ENCODE measurements around the gene COL19A1.

Gene COL19A1

GRCh38 chr6:70198785-70199184, 332.4 kb downstream of the COL19A1 start:
- no peak for DNase-seq
- intact Hi-C loops (cut with DNase I), result no loop called here

DNA sequence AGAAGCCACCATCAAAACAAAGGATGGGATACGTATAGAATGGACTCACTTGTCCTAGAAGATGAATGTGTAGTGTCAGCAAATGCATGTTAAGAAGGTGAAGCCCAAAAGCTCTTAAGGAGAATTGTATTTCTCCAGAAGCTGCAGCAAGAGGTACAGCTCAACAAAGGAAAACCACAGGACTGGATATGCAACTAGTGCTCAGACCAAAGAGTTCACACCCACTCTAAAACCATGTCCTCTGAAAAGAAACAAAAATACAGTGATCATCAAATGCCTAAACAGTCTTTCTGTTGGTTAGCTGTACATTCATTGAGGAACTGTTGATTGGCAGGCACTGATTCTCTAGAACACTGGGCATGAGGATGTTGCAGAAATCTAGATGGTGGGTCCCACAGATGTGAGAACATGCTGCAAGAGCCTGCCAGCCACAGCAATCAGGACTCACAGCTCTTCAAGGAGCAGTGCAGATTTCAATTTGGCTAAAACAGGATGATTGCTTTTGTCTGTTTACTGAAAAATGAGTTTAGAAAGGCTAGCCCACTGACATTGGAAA, 342.0 kb downstream of the COL19A1 start:
- intact Hi-C loops (cut with DNase I), result no loop called here
- DNase-seq, result no peak

GRCh38 chr6:70210462-70210861, 344.1 kb downstream of the COL19A1 start:
- intact Hi-C loops (cut with DNase I), result no loop called here
- DNase-seq, result no peak

DNA sequence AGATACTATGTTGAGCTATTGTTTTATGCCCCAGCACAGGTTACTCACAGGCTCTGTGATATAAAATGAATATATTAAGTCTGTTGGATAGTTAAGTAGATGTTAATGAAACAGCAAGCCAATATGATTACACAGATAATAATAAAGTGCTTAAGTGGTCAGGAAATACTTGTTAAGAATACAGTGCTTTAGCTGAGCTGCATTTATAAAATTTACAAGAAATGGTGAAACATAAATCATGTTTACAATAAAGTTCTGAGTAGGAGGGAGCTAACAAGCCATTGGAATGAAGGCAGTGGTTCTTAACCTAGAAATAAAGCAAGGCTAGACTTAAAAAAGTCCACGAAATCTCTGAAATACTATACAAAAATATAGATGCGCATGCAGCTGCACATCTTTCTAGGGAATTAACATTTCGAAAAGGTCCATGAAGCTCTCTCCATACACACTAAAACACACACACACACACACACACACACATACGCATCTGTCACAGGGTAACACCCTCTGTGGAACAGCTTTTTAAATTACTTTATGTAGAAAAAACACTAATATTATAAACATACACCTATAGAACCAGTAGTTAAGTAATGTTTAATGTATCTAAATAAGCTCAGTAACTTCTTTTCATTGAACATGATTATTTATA, 349.2 kb downstream of the COL19A1 start:
- no peak for DNase-seq
- intact Hi-C loops (cut with DNase I), result no loop called here

GRCh38 chr6:70216767-70217166, 350.4 kb downstream of the COL19A1 start:
- intact Hi-C loops (cut with DNase I), result no loop called here
- no peak for DNase-seq

DNA sequence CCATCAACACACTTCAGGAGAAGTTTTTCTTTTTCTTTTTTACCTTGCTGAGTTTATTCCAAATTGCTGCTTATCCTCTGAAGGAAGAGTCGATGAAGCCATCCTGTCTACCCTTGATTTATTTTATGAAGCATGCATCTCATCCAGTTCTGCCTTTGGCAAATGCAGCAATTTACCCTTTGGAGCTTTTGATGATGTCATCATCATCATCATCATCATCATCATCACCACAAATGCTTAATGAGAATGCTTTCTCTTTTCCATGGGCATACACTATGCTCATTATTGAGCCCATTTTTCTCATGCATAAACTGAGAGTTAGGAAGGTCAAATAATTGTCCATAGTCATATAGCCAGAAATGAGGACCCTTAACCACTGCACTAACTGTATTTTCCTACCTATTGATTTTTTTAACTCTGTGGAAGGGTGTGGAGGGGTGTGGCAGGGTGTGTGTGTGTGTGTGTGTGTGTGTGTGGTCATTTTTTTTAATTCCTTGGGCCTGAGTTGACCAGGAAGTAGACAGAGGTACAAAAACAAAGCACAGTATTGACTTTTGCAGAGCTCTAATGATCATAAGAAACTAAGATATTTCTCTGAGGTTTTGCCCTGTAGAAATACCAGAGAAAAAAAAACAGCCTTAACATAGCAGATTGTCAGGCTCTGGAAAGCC, 353.7 kb downstream of the COL19A1 start:
- intact Hi-C loops (cut with DNase I), result loop anchor here (5.0 kb wide), 1 partner anchor 82 kb away; the partner anchor contains the start of gene COL9A1
- no peak for DNase-seq

- DNase-seq, result peak in 1 of 10 donors; percentile 67
- intact Hi-C loops (cut with DNase I), result loop anchor here (5.0 kb wide), 1 partner anchor 81 kb away; the partner anchor contains the start of gene COL9A1
Measured at GRCh38 chr6:70221025-70221714, 354.8 kb downstream of the COL19A1 start.

GRCh38 chr6:70221715-70222438, 355.5 kb downstream of the COL19A1 start:
- DNase-seq, result no peak
- intact Hi-C loops (cut with DNase I), result loop anchor here (1.0 to 5.0 kb wide), 2 partner anchors 80 to 147 kb away; partner anchors contain the start of gene COL9A1

- DNase-seq, result no peak
- intact Hi-C loops (cut with DNase I), result loop anchor here (1.0 to 5.0 kb wide), 2 partner anchors 80 to 147 kb away; partner anchors contain the start of gene COL9A1
Measured at GRCh38 chr6:70222439-70222749, 356.0 kb downstream of the COL19A1 start.

DNA sequence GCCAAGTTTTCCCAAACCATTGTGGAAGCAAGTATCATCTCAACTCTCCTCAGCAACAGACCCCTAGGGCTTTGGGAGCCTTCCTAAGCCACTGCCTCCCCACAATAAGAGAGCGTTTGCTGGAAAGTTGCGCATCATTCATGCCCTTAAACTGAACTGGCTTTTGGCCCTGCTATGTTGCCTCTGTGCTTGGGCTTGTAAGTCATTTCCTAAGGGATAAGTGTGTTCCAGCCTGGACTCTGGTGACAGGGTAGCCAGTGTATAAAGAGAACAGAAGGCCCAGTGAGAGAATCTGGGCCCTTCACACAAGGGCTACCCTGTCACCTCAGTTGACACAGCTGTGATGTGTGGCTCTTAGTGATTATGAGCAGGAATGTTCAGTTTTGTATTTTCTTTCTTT, 358.7 kb downstream of the COL19A1 start:
- intact Hi-C loops (cut with DNase I), result no loop called here
- DNase-seq, result peak in 1 of 10 donors; percentile 22

DNA sequence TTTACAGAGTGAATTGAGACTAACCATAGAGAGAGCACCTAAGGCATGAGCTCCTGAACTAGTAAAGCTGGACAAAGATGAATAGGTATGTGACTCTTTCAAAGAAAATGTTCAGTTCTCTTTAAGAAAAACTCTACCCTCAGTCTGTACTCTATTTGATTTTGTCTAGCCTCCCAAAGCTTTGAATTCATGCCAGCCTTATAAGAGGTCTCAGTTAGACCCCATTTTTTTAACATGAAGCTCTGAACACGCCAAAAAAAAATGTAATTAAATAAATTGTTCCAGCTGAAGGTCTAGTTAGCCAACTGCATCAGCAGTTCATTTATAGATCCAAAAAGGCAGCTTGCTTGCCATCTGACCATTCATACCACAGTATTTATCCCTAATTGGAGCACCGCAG, 365.0 kb downstream of the COL19A1 start:
- DNase-seq, result no peak
- intact Hi-C loops (cut with DNase I), result no loop called here

GRCh38 chr6:70234561-70235236, 368.3 kb downstream of the COL19A1 start:
- DNase-seq, result peak in 1 of 10 donors; percentile 69
- intact Hi-C loops (cut with DNase I), result no loop called here

- DNase-seq, result no peak
- intact Hi-C loops (cut with DNase I), result no loop called here
Measured at GRCh38 chr6:70236343-70236742, 370.0 kb downstream of the COL19A1 start.

DNA sequence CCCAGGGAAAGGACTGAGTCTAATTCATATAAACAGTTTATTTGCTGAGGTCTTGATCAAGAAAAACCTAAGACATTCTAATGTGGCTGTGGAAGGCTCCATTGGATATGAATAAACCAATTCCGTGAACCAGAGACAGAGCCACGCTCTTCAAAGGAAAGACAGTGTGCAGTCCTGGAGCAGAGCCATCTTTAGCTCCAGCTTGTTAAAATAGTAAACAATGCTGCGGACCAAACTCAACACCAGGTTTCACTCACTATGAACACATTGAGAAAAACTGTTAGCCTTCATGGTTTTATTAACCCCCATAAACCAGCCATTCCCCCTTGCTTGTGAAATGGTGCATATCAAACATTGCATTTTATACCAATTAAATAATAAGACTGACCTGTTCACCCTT, 374.7 kb downstream of the COL19A1 start:
- DNase-seq, result peak in 1 of 10 donors; percentile 12
- intact Hi-C loops (cut with DNase I), result no loop called here

GRCh38 chr6:70241991-70242420, 375.6 kb downstream of the COL19A1 start:
- intact Hi-C loops (cut with DNase I), result no loop called here
- peak in 1 of 10 donors; percentile 55 for DNase-seq

GRCh38 chr6:70246118-70246517, 379.8 kb downstream of the COL19A1 start:
- intact Hi-C loops (cut with DNase I), result no loop called here
- DNase-seq, result no peak

DNA sequence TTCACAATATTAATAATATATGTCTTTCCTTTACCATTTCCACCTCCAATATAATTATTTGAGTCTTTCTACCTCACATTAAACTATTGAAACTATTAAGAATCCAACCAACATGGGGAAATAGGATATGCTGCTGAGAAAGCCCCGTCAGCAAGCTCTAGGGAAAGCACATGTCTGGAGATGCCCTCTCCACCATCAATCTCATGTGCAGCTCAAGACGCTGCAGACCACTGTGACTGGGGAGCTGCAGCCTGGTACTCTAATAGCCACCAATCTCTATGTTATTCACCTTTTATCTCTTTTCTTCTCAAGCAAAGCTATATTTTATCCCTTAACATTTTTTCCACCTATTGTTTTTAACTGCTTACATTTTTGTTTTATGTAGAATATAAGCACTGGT, 386.2 kb downstream of the COL19A1 start:
- DNase-seq, result no peak
- intact Hi-C loops (cut with DNase I), result no loop called here

GRCh38 chr6:70253923-70254322, 387.6 kb downstream of the COL19A1 start:
- DNase-seq, result no peak
- intact Hi-C loops (cut with DNase I), result no loop called here

GRCh38 chr6:70254784-70255183, 388.4 kb downstream of the COL19A1 start:
- intact Hi-C loops (cut with DNase I), result no loop called here

GRCh38 chr6:70257768-70258273, 391.5 kb downstream of the COL19A1 start:
- intact Hi-C loops (cut with DNase I), result no loop called here

More at GRCh38 chr6:70254784-70255183, 388.4 kb downstream of the COL19A1 start:
- DNase-seq, result no peak

More at GRCh38 chr6:70257768-70258273, 391.5 kb downstream of the COL19A1 start:
- DNase-seq, result no peak

All from posterior cingulate gyrus (tissue), 11 donors.